Testis (tissue), 2 donors: ENCODE results near the gene CCDC194.

ENCODE experiments used
- CTCF ChIP-seq, 3 experiments: fragments of 450-650 bp in 2 of 3; fragments of 200-600 bp in 1 of 3; sonication (generic) in 1 of 3; IDR thresholded peaks; one replicate each; pipeline ENCODE4 v1.5.1; 2016 to 2019; ENCODE audit warnings: antibody characterized with exemption in 3 of 3, mild to moderate bottlenecking in 2 of 3, moderate library complexity in 1 of 3
- POLR2A ChIP-seq: fragments of 450-650 bp; IDR thresholded peaks from one replicate; pipeline ENCODE4 v1.6.1; 2017; ENCODE audit warnings: antibody characterized with exemption, mild to moderate bottlenecking, moderate library complexity

GRCh38 chr19:17429641-17430113, 35.7 kb upstream of the CCDC194 start:
- TF ChIP-seq CTCF (IDR thresholded peaks at IDR 0.05) = no peak
- TF ChIP-seq POLR2A = no peak
